ENCODE results near the gene TPBGL.

GRCh38 chr11:75263944-75264349 is 23.4 kb downstream of the TPBGL start:
- TF ChIP-seq CTCF (conservative IDR thresholded peaks at IDR 0.05), result no peak
- TF ChIP-seq EZH2 (IDR thresholded peaks at IDR 0.05; ENCODE audit: low read depth), result no peak

All from PC-9 (cell line).